Femur (tissue), 1 donor: ENCODE measurements around the gene MARCHF10.

Experiments
- DNase-seq: peaks from one replicate; pipeline ENCODE4 v3.0.0-alpha.2; 2017

MARCHF10 gene

DNA sequence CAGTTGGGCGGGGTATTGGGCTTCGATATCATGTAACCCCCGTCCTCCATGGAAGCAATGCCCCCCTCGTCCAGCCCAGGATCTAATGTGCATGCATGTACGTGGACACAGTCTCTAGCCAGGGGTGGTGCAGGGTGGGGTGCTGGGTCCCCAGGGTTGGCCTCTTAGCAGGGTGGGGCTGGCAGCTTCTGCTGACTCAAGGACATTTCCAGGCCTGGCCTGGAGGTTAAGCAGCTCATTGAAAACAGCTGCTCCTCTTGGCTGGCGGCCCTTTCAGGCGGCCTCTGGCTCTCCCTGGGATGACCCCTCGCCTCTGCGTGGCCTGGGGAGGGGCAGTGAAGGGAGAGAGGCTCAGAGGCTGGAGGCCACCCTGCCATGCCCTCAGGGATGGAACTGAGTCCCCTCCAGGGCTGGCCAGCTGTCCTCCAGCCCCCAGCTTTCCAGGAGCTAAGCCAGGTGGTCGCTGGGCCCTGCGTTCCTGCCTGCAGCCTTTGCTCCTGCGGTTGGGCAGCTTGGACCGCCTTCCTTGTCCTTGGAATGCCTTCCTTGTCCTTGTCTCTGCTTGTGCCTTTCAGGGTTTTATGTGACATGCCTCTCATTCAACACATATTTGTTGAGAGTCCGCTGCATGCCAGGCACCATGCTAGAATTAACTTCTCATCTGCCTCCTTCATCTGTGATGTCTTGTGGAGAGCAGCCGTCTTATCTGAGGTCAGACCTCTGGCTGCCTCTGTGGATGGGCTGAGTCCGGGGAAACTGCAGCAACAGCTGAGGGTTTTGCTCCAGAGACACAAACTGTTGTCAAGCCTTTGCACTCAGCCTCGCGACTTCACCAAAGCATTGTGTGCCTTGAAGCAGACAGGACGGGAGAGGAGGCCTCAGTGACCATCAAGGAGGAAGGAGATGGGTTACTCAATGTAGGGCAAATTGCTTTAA, 154.0 kb downstream of the MARCHF10 start:
- peak; percentile 88 for DNase-seq

DNA sequence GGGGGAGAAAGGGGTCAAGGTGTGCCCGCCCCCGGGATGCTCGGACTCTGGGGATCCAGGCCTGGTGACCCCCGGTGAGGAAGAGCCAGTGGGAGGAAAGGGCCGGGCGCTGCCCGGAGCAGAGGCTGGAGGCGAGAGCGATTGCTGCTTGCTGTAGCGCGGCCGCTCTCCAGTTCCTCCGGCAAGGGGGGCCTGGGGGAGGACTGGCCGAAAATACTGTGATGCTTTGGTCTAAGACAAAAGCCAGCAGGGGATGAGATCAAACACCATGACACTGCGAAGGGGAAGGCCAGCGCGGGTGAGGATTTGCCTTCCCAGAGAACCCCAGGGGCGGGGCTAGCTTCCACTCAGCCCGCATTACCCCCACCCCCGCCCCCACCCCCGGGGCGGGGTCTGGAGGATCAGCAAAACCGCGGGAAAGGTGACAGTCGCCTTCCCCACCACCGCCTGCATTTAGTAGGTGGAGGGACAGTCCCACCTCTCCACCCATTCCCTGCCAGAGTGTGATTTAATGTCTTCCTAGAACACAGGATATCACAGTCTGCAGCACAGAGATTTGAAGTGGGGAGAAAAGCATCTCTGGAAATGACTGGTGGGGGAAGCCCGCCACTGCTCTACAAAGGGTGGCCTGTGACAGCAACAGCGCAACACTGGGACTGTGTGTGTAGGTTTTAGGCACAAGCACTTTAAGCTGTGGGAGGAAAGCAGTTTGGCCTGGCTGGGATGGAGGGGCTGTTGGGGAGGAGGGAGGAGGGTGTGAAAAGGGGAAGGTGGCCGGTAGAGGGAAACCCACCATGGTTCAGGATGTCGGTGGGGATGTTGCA, 154.9 kb downstream of the MARCHF10 start:
- DNase-seq, result peak; percentile 83

DNA sequence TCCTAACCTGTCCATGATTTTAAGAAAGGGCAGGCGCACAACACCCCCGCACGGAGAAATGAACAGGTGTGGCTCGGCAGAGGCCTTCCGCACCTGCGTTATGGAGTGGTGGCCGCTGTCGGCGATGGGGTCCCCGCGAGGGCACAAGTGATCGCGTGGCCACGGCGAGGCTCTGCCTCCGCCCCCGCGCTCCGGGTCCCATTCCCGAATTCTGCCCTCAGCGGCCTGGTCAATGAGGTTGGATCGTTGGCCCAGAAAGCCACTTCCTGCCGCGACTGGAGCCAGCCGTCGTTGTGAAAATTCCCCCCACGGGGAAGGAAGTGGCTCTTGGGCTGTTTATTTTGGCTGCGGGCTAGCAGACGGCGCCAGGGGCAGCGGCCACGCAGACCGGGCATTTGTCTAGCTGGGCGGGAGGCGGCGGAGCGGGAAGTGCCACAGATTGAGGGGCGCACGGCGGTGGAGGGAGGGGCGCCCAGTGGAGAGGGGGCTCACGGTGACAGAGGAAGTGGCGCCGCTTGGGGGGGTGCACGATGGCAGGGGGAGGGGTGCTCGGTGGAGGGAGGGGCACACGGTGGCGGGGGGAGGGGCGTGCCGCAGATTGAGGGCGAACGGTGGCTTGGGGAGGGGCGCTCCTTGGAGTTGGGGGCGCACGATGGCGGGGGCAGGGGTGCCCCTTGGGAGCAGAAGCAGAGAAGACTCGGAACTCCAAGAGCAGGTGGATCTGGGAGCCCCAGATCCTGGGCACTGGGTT, 155.7 kb downstream of the MARCHF10 start:
- peak; percentile 87 for DNase-seq
